A549 treated with Mapracorat at 1 μM for 4 hours (cell line): ENCODE measurements around the gene KRTAP10-4. TPM values are rescaled to one million over a fixed set of nuclear protein-coding genes. Genes with fewer than 3 reads are reported as not detected.

Experiments
- total RNA-seq: library from RNA; stranded (reverse); fragments of 200-300 nt; extraction: Qiagen RNA extraction; gene quantifications from 5 replicates; pipeline ENCODE4 v1.2.3, GENCODE V29; 2022

KRTAP10-4 gene, protein sequence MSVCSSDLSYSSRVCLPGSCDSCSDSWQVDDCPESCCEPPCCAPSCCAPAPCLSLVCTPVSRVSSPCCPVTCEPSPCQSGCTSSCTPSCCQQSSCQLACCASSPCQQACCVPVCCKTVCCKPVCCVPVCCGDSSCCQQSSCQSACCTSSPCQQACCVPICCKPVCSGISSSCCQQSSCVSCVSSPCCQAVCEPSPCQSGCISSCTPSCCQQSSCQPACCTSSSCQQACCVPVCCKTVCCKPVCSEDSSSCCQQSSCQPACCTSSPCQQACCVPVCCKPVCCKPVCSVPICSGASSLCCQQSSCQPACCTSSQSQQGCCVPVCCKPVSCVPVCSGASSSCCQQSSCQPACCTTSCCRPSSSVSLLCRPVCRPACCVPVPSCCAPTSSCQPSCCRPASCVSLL
- not detected in 5 replicates for total RNA-seq

GRCh38 chr21:44573630-44574456 lies at the start of gene KRTAP10-4:
KRTAP10-4 (plus strand) TSS chr21:44573729; CDS start chr21:44573759, 30 bp downstream.

GRCh38 chr21:44539991-44540666 lies 33.4 kb upstream of the KRTAP10-4 start, which contains the start of gene KRTAP10-1:
KRTAP10-1 (minus strand) TSS chr21:44540195; CDS start chr21:44540150, 45 bp downstream.

DNA sequence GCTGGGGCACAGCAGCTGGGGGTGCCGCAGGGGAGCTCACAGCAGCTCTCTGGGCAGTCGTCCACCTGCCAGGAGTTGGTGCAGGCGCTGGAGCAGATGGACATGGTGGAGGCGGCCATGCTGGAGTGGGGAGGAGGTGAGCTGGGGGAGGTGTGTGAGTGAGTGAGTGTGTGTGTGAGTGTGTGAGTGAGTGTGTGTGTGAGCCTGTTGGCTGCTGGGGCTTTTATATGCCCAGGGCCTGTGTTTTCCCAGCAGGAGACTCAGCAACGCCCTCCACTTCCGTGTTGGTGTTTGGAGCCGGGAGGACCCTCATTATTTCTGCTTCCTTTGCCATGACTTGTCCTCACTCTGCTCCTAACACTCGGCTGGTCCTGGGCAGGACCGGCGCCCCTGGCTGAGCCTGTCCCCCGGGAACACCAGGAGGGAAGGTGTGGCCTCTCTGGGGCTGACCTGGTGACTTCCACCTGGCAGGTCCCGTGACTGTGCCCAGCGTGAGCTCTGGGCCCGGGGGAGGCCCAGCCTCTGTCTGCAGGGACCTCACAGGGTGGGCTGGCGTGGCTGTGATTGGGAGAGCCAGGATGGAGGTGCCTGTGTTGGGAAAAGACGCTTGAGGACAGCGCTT lies 22.1 kb upstream of the KRTAP10-4 start, which contains the start of gene KRTAP10-2:
TSS of gene KRTAP10-2 (minus strand) at position 166 of the 622 bp plus-strand sequence. CDS start at position 119, 47 bp downstream.

DNA sequence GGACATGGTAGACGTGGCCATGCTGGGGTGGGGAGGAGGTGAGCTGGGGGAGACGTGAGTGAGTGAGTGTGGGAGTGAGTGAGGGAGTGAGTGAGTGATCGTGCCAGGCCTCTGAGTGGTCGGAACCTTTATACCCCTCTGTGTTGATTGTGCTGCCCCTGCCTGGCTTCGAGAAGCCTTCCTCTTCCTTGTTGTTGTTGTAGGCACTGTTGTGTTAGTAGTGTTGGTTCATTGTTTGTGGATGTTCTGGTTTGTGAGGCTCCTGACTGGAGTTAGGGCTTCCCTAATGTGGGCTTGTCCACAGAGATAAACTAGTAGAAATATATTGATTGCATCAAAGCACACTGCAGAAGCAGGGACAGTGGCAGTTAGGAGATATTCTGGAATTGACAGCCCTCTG lies 14.8 kb upstream of the KRTAP10-4 start, which contains the start of gene KRTAP10-3:
TSS of gene KRTAP10-3 (minus strand) at position 101 of the 400 bp plus-strand sequence. CDS start at position 21, 80 bp downstream.

GRCh38 chr21:44580231-44580821 lies 6.8 kb downstream of the KRTAP10-4 start, which contains the start of gene KRTAP10-5:
KRTAP10-5 (minus strand) TSS chr21:44580604; CDS start chr21:44580578, 26 bp downstream.

DNA sequence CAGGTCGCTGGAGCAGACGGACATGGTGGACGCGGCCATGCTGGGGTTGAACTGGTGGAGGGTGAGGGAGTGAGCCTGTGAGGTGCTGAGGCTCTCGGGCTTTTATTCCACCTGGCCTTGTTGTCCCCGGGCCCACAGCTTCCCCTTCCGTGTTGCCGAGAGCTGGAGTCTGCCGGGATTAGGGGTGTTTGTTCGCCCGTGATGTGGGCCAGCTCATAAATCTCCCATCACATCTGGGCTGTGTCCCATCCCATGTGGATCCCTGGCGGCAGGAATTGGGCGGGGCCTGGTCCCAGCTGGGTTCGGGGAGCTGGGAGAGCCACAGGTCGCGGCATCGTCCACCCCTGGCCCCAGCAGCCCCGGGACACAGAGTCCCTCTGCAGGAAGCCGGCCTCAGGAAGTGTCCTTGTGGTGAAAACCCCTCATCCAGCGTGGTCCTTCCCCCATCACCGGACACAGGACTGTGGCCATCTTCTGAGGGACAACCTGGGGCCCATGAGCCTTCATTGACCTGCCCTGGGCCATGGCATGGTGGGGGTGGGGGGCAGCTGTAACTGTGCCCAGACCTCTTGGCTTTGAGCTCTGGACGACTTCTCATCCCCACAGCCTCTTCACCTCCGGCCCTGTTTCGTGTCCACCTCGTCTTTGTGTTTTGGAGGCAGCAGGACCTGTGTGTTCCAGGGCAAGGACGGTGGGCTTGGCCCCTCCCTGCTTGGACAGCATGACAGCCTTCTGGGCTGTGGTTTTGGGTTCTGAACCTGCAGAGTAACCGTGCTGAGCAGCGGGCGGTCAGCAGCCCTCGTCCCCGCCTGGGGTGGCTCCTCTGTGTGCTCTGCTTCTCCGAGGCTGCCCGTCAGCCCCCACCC lies 19.1 kb downstream of the KRTAP10-4 start, which contains the start of gene KRTAP10-6:
TSS of gene KRTAP10-6 (minus strand) at position 60 of the 866 bp plus-strand sequence. CDS start at position 39, 21 bp downstream.

DNA sequence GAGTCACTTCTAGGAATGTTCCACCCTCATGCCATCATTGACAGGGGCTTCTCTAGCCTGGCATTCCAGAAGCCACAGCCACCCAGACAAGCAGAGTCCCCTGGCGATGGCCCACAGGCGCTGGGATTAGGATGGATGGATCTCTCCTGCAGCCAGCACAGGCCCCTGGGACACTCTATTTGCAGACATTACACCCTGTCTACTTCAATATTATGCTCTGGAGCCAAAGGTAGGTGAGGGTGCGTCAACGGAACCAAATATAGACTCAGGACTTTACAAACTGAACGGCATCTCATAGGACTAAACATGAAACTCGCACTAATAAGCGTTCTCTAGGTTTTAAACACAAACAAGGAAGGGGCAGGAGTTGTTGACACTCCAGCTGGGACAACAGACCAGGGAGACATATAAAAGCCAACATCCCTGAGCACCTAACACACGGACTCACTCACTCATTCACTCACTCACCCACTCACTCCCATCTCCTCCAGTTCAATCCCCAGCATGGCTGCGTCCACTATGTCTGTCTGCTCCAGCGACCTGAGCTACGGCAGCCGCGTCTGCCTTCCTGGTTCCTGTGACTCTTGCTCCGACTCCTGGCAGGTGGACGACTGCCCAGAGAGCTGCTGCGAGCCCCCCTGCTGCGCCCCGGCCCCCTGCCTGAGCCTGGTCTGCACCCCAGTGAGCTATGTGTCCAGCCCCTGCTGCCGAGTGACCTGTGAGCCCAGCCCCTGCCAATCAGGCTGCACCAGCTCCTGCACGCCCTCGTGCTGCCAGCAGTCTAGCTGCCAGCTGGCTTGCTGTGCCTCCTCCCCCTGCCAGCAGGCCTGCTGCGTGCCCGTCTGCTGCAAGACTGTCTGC lies 26.8 kb downstream of the KRTAP10-4 start, which contains the start of gene KRTAP10-7:
TSS of gene KRTAP10-7 (plus strand) at position 480 of the 861 bp plus-strand sequence. CDS start at position 505, 25 bp downstream.

GRCh38 chr21:44612029-44612486 lies 38.5 kb downstream of the KRTAP10-4 start, which contains the start of gene KRTAP10-8:
KRTAP10-8 (plus strand) TSS chr21:44612079; CDS start chr21:44612101, 22 bp downstream.

Other genes with a start within 250 kb of the KRTAP10-4 start
- 5.2 to 11.5 TPM (median 8.8 TPM) in 5 replicates for gene CFAP410, start 234.3 kb upstream of the KRTAP10-4 start, total RNA-seq
- gene TRPM2, start 220.1 kb upstream of the KRTAP10-4 start, total RNA-seq: 5.5 to 10.6 TPM (median 8.1 TPM) in 5 replicates
- 1.5 to 2.3 TPM (median 2.1 TPM) in 5 replicates for gene LRRC3, start 118.2 kb upstream of the KRTAP10-4 start, total RNA-seq
- gene KRTAP10-1, start 33.5 kb upstream of the KRTAP10-4 start, total RNA-seq: not detected in 5 replicates
- not detected in 5 replicates for gene KRTAP10-2, start 22.2 kb upstream of the KRTAP10-4 start, total RNA-seq
- gene KRTAP10-3, start 14.9 kb upstream of the KRTAP10-4 start, total RNA-seq: not detected in 5 replicates
- gene KRTAP10-5, start 6.9 kb downstream of the KRTAP10-4 start, total RNA-seq: not detected in 5 replicates
- not detected in 5 replicates for gene KRTAP10-6, start 18.8 kb downstream of the KRTAP10-4 start, total RNA-seq
- gene KRTAP10-7, start 26.9 kb downstream of the KRTAP10-4 start, total RNA-seq: not detected in 5 replicates
- not detected in 5 replicates for gene KRTAP10-8, start 38.4 kb downstream of the KRTAP10-4 start, total RNA-seq
- not detected in 5 replicates for gene KRTAP10-9, start 53.4 kb downstream of the KRTAP10-4 start, total RNA-seq
- not detected in 5 replicates for gene KRTAP10-10, start 63.6 kb downstream of the KRTAP10-4 start, total RNA-seq
- gene KRTAP10-11, start 72.7 kb downstream of the KRTAP10-4 start, total RNA-seq: not detected in 5 replicates
- not detected in 5 replicates for gene KRTAP12-4, start 80.9 kb downstream of the KRTAP10-4 start, total RNA-seq
- gene KRTAP12-3, start 84.2 kb downstream of the KRTAP10-4 start, total RNA-seq: not detected in 5 replicates
- gene KRTAP12-2, start 93.2 kb downstream of the KRTAP10-4 start, total RNA-seq: not detected in 5 replicates
- gene KRTAP12-1, start 108.4 kb downstream of the KRTAP10-4 start, total RNA-seq: not detected in 5 replicates
- not detected in 5 replicates for gene KRTAP10-12, start 123.4 kb downstream of the KRTAP10-4 start, total RNA-seq
- not detected in 5 replicates for gene TSPEAR, start 137.8 kb downstream of the KRTAP10-4 start, total RNA-seq
- gene UBE2G2, start 228.1 kb downstream of the KRTAP10-4 start, total RNA-seq: 29.4 to 38.6 TPM (median 32.5 TPM) in 5 replicates
- gene SUMO3, start 244.3 kb downstream of the KRTAP10-4 start, total RNA-seq: 58.7 to 71.6 TPM (median 69.0 TPM) in 5 replicates